ENCODE measurements around the gene FRMD4A. TPM values are rescaled to one million over a fixed set of nuclear protein-coding genes. Genes with fewer than 3 reads are reported as not detected.

FRMD4A gene
- under 1 TPM; 0.30 to 0.35 TPM for total RNA-seq

- POLR2A ChIA-PET, result no interaction called here
- Mint-ChIP-seq H3K27ac (no peak within 1 kb of the TSS), H3K36me3 (ENCODE audit: low read depth) (no peaks in the 10 kb centered on the region), H3K4me1 (no peaks in the 10 kb centered on the region), H3K9me3 (no peaks in the 10 kb centered on the region), H3K4me3 (no peak within 1 kb of the TSS), H3K27me3 (peaks cover 29% of the 10 kb centered on the region)
- DNase-seq, result no peak
- CTCF ChIA-PET, result interaction anchor here (1.3 kb wide), 1 partner anchor 10 kb away, joined by 3 read pairs; no protein-coding TSS in a partner anchor
These were observed at the start of gene FRMD4A for GRCh38 chr10:14330388-14331061. FRMD4A (minus strand) TSS chr10:14330924.

- H3K4me1 Mint-ChIP-seq, result peaks cover 2% of the 10 kb centered on the region
- ChIA-PET POLR2A (no interaction called here), CTCF (no interaction called here)
- H3K27ac Mint-ChIP-seq, result no peak overlapping the region
- H3K36me3 Mint-ChIP-seq (ENCODE audit: low read depth), result no peaks in the 10 kb centered on the region
- H3K9me3 Mint-ChIP-seq, result no peaks in the 10 kb centered on the region
- no peak for DNase-seq
- peaks cover 49% of the 10 kb centered on the region for H3K27me3 Mint-ChIP-seq
- no peak overlapping the region for H3K4me3 Mint-ChIP-seq
These were observed 49.0 kb upstream of the FRMD4A start for GRCh38 chr10:14379556-14380280.

GRCh38 chr10:14378387-14378960 lies 47.8 kb upstream of the FRMD4A start:
- ChIA-PET POLR2A (no interaction called here), CTCF (interaction anchor here (1.0 kb wide), 1 partner anchor 18 kb away, joined by 3 read pairs; no protein-coding TSS in a partner anchor)
- peaks cover 44% of the 10 kb centered on the region for H3K27me3 Mint-ChIP-seq

GRCh38 chr10:14377591-14378175 lies 47.0 kb upstream of the FRMD4A start:
- Mint-ChIP-seq H3K27ac (no peak overlapping the region), H3K9me3 (no peaks in the 10 kb centered on the region), H3K4me1 (peaks cover 2% of the 10 kb centered on the region), H3K27me3 (peaks cover 45% of the 10 kb centered on the region), H3K36me3 (ENCODE audit: low read depth) (no peaks in the 10 kb centered on the region), H3K4me3 (no peak overlapping the region)
- no peak for DNase-seq
- ChIA-PET POLR2A (no interaction called here), CTCF (interaction anchor here (1.0 kb wide), 1 partner anchor 18 kb away, joined by 3 read pairs; no protein-coding TSS in a partner anchor)

More at GRCh38 chr10:14378387-14378960, 47.8 kb upstream of the FRMD4A start:
- DNase-seq, result no peak
- Mint-ChIP-seq H3K4me1 (peaks cover 2% of the 10 kb centered on the region), H3K36me3 (ENCODE audit: low read depth) (no peaks in the 10 kb centered on the region), H3K9me3 (no peaks in the 10 kb centered on the region), H3K4me3 (no peak overlapping the region), H3K27ac (no peak overlapping the region)

GRCh38 chr10:14374745-14375445 lies 44.2 kb upstream of the FRMD4A start:
- DNase-seq, result no peak
- H3K9me3 Mint-ChIP-seq, result no peaks in the 10 kb centered on the region
- H3K4me3 Mint-ChIP-seq, result no peak overlapping the region
- H3K27ac Mint-ChIP-seq, result no peak overlapping the region
- H3K4me1 Mint-ChIP-seq, result no peaks in the 10 kb centered on the region
- H3K27me3 Mint-ChIP-seq, result peaks cover 46% of the 10 kb centered on the region
- H3K36me3 Mint-ChIP-seq (ENCODE audit: low read depth), result no peaks in the 10 kb centered on the region
- ChIA-PET POLR2A (interaction anchor here (0.6 kb wide), 1 partner anchor 502 kb away, joined by 4 read pairs; no protein-coding TSS in a partner anchor), CTCF (no interaction called here)

GRCh38 chr10:14372606-14373005 lies 41.9 kb upstream of the FRMD4A start:
- no peak for DNase-seq
- no peaks in the 10 kb centered on the region for H3K9me3 Mint-ChIP-seq
- H3K4me3 Mint-ChIP-seq, result no peak overlapping the region
- CTCF ChIA-PET, result no interaction called here
- no peaks in the 10 kb centered on the region for H3K4me1 Mint-ChIP-seq
- H3K27ac Mint-ChIP-seq, result no peak overlapping the region
- POLR2A ChIA-PET, result no interaction called here
- no peaks in the 10 kb centered on the region for H3K36me3 Mint-ChIP-seq (ENCODE audit: low read depth)
- peaks cover 45% of the 10 kb centered on the region for H3K27me3 Mint-ChIP-seq

GRCh38 chr10:14371581-14371980 lies 40.9 kb upstream of the FRMD4A start:
- Mint-ChIP-seq H3K9me3 (no peaks in the 10 kb centered on the region), H3K4me3 (no peak overlapping the region), H3K36me3 (ENCODE audit: low read depth) (no peaks in the 10 kb centered on the region), H3K27me3 (peaks cover 39% of the 10 kb centered on the region), H3K27ac (no peak overlapping the region), H3K4me1 (no peaks in the 10 kb centered on the region)
- POLR2A ChIA-PET, result no interaction called here
- CTCF ChIA-PET, result no interaction called here
- no peak for DNase-seq

GRCh38 chr10:14370894-14371293 lies 40.2 kb upstream of the FRMD4A start:
- no peaks in the 10 kb centered on the region for H3K4me1 Mint-ChIP-seq
- no peaks in the 10 kb centered on the region for H3K9me3 Mint-ChIP-seq
- CTCF ChIA-PET, result interaction anchor here (0.6 kb wide), 1 partner anchor 20 kb away, joined by 3 read pairs; no protein-coding TSS in a partner anchor
- no peaks in the 10 kb centered on the region for H3K36me3 Mint-ChIP-seq (ENCODE audit: low read depth)
- peaks cover 35% of the 10 kb centered on the region for H3K27me3 Mint-ChIP-seq
- H3K27ac Mint-ChIP-seq, result no peak overlapping the region
- H3K4me3 Mint-ChIP-seq, result no peak overlapping the region
- no peak for DNase-seq
- POLR2A ChIA-PET, result no interaction called here

- ChIA-PET CTCF (no interaction called here), POLR2A (no interaction called here)
- DNase-seq, result no peak
- Mint-ChIP-seq H3K27ac (no peak overlapping the region), H3K4me1 (no peaks in the 10 kb centered on the region), H3K4me3 (no peak overlapping the region), H3K36me3 (ENCODE audit: low read depth) (no peaks in the 10 kb centered on the region), H3K27me3 (peaks cover 27% of the 10 kb centered on the region), H3K9me3 (no peaks in the 10 kb centered on the region)
These were observed 39.2 kb upstream of the FRMD4A start for GRCh38 chr10:14369906-14370305.

- Mint-ChIP-seq H3K9me3 (no peaks in the 10 kb centered on the region), H3K36me3 (ENCODE audit: low read depth) (no peaks in the 10 kb centered on the region), H3K4me1 (no peaks in the 10 kb centered on the region), H3K4me3 (no peak overlapping the region), H3K27me3 (peaks cover 17% of the 10 kb centered on the region), H3K27ac (no peak overlapping the region)
- no peak for DNase-seq
- CTCF ChIA-PET, result interaction anchor here (0.6 kb wide), 1 partner anchor 30 kb away, joined by 3 read pairs; no protein-coding TSS in a partner anchor
- POLR2A ChIA-PET, result no interaction called here
These were observed 36.0 kb upstream of the FRMD4A start for GRCh38 chr10:14366760-14367159.

- Mint-ChIP-seq H3K36me3 (ENCODE audit: low read depth) (no peaks in the 10 kb centered on the region), H3K27me3 (peaks cover 24% of the 10 kb centered on the region), H3K4me3 (no peak overlapping the region), H3K27ac (no peak overlapping the region), H3K9me3 (no peaks in the 10 kb centered on the region), H3K4me1 (no peaks in the 10 kb centered on the region)
- DNase-seq, result no peak
- CTCF ChIA-PET, result no interaction called here
- POLR2A ChIA-PET, result no interaction called here
These were observed 34.5 kb upstream of the FRMD4A start for GRCh38 chr10:14365266-14365665.

- Mint-ChIP-seq H3K36me3 (ENCODE audit: low read depth) (no peaks in the 10 kb centered on the region), H3K27ac (no peak overlapping the region), H3K4me1 (no peaks in the 10 kb centered on the region), H3K4me3 (no peak overlapping the region), H3K9me3 (no peaks in the 10 kb centered on the region), H3K27me3 (peaks cover 18% of the 10 kb centered on the region)
- DNase-seq, result no peak
- ChIA-PET POLR2A (no interaction called here), CTCF (no interaction called here)
These were observed 31.4 kb upstream of the FRMD4A start for GRCh38 chr10:14362104-14362503.

GRCh38 chr10:14360961-14361360 lies 30.2 kb upstream of the FRMD4A start:
- no peak overlapping the region for H3K27ac Mint-ChIP-seq
- DNase-seq, result no peak
- peaks cover 20% of the 10 kb centered on the region for H3K27me3 Mint-ChIP-seq
- no peak overlapping the region for H3K4me3 Mint-ChIP-seq
- no peaks in the 10 kb centered on the region for H3K36me3 Mint-ChIP-seq (ENCODE audit: low read depth)
- H3K9me3 Mint-ChIP-seq, result no peaks in the 10 kb centered on the region
- CTCF ChIA-PET, result no interaction called here
- POLR2A ChIA-PET, result no interaction called here
- no peaks in the 10 kb centered on the region for H3K4me1 Mint-ChIP-seq

Measured in activated CD4-positive, alpha-beta memory T cell treated with anti-CD3 and anti-CD28 coated beads, Interleukin-2, amount 10 ng/mL, durations not matched to agents 7 days and 5 days (primary cell).